ENCODE results near the gene SLC12A5. TPM values are rescaled to one million over a fixed set of nuclear protein-coding genes. Genes with fewer than 3 reads are reported as not detected.

The SLC12A5 gene
- total and polyA plus RNA-seq, 9 of the 15 experiments (the other 6 are each of a cell fraction or from before 2014, with no cell fraction given) = 0.36 to 7.5 (median 2.1) TPM

GRCh38 chr20:46050885-46051284 lies 21.9 kb downstream of the SLC12A5 start (continued):
- TF ChIP-seq E2F5 (CRISPR knock-in tag; IDR thresholded peaks at IDR 0.05) (no peak), ZNF217 (CRISPR knock-in tag; IDR thresholded peaks at IDR 0.05) (no peak), CBFA2T3 (IDR thresholded peaks at IDR 0.05) (peak; percentile 62), KLF16 (IDR thresholded peaks at IDR 0.05) (no peak), HNRNPUL1 (IDR thresholded peaks at IDR 0.05; ENCODE audit: low read length) (no peak), ZKSCAN3 (CRISPR knock-in tag; IDR thresholded peaks at IDR 0.05) (no peak), ARHGAP35 (IDR thresholded peaks at IDR 0.05; ENCODE audit: partially characterized antibody) (no peak), ZNF707 (CRISPR knock-in tag; conservative IDR thresholded peaks at IDR 0.05) (no peak), ZNF699 (CRISPR knock-in tag; IDR thresholded peaks at IDR 0.05; ENCODE audit: insufficient replicate concordance) (no peak), CBX3 (IDR thresholded peaks at IDR 0.05; ENCODE audit: borderline replicate concordance in 1 of 2, low read length in 2 of 2) (no peak), ATF3 (IDR thresholded peaks at IDR 0.05) (peak; percentile 27; the same call in 1 of the 2 replicates), ATF3 (CRISPR knock-in tag; conservative IDR thresholded peaks at IDR 0.05) (no peak), FOSL1 (tag; conservative IDR thresholded peaks at IDR 0.05) (peak; percentile 61), ETV5 (CRISPR knock-in tag; IDR thresholded peaks at IDR 0.05; ENCODE audit: low read depth) (no peak), TCF3 (CRISPR knock-in tag; IDR thresholded peaks at IDR 0.05) (0 out of 2 replicates have a peak, but pooled peaks have one; percentile 14), CREM (IDR thresholded peaks at IDR 0.05; ENCODE audit: low read depth) (no peak), ESRRA (IDR thresholded peaks at IDR 0.05; ENCODE audit: borderline replicate concordance, low read depth) (peak; percentile 34; the same call in 1 of the 2 replicates), POLR3G (IDR thresholded peaks at IDR 0.05; ENCODE audit: extremely low read depth, insufficient read length, insufficient replicate concordance) (no peak), CBFA2T2 (conservative IDR thresholded peaks at IDR 0.05) (0 out of 2 replicates have a peak, but pooled peaks have one; percentile 15), NFRKB (IDR thresholded peaks at IDR 0.05; ENCODE audit: low read depth) (no peak), RFX7 (CRISPR knock-in tag; IDR thresholded peaks at IDR 0.05) (no peak), SAFB2 (IDR thresholded peaks at IDR 0.05; ENCODE audit: borderline replicate concordance, low read depth, low read length, severe bottlenecking) (no peak), PHF20 (IDR thresholded peaks at IDR 0.05; ENCODE audit: partially characterized antibody) (no peak)
- TF ChIP-seq, protein P1, sequence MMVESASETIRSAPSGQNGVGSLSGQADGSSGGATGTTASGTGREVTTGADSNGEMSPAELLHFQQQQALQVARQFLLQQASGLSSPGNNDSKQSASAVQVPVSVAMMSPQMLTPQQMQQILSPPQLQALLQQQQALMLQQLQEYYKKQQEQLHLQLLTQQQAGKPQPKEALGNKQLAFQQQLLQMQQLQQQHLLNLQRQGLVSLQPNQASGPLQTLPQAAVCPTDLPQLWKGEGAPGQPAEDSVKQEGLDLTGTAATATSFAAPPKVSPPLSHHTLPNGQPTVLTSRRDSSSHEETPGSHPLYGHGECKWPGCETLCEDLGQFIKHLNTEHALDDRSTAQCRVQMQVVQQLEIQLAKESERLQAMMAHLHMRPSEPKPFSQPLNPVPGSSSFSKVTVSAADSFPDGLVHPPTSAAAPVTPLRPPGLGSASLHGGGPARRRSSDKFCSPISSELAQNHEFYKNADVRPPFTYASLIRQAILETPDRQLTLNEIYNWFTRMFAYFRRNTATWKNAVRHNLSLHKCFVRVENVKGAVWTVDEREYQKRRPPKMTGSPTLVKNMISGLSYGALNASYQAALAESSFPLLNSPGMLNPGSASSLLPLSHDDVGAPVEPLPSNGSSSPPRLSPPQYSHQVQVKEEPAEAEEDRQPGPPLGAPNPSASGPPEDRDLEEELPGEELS (CRISPR knock-in tag; IDR thresholded peaks at IDR 0.05; ENCODE audit: borderline replicate concordance) = no peak
- TF ChIP-seq, protein P2, sequence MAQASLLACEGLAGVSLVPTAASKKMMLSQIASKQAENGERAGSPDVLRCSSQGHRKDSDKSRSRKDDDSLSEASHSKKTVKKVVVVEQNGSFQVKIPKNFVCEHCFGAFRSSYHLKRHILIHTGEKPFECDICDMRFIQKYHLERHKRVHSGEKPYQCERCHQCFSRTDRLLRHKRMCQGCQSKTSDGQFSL (CRISPR knock-in tag; IDR thresholded peaks at IDR 0.05) = no peak
- TF ChIP-seq, protein P2 (tag; IDR thresholded peaks at IDR 0.05) = no peak
- TF ChIP-seq, protein P3, sequence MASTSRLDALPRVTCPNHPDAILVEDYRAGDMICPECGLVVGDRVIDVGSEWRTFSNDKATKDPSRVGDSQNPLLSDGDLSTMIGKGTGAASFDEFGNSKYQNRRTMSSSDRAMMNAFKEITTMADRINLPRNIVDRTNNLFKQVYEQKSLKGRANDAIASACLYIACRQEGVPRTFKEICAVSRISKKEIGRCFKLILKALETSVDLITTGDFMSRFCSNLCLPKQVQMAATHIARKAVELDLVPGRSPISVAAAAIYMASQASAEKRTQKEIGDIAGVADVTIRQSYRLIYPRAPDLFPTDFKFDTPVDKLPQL (IDR thresholded peaks at IDR 0.05; ENCODE audit: extremely low read depth, insufficient read length) = no peak

All from K562 (cell line).